OCI-LY7 (cell line): Measurements from ENCODE around the gene SUFU.

Experiments used
- EZH2phosphoT487 ChIP-seq: fragments of 200-600 bp; sonication (generic); IDR thresholded peaks from 2 replicates; pipeline ENCODE4 v1.6.1; 2018; ENCODE audit warnings: low read depth, borderline replicate concordance, mild to moderate bottlenecking, mixed run types, antibody characterized with exemption, low read length, moderate library complexity, mixed read lengths
- TF ChIP-seq, protein P1 (sequence below): fragments of 200-600 bp; sonication (generic); conservative IDR thresholded peaks from 2 replicates; pipeline ENCODE4 v1.5.1; 2014; ENCODE audit warnings: mild to moderate bottlenecking, antibody characterized with exemption, low read length, moderate library complexity, mixed read lengths

DNA sequence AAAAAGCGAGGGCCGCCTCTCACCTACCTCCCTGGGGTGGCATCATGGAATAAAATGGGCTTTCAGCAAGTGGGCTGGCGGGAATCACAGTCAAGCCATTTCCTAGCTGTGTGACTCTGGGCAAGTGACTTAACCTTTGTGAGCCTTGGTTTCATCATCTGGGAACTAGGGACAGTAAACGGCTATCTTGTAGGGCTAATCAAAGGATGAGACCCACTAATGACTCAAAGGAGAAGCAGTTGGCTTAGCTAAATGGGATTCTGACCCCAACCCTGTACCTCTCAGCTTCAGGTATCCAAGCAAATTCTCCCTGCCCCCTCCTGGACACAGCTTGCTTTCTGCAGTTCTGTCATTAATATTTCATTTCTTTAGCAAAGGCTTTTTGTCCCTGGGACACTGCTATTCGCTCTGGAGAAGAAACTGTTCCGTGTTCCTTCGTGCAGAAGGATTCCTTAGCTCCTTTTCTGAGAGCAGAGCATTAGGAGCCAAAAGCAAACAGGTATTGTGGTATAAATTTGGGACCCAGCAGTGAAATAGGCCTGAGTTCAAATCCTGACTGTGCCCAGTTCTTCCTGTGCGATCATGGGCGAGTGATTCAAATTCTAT lies 166.4 kb downstream of the SUFU start:
- TF ChIP-seq, protein P1, sequence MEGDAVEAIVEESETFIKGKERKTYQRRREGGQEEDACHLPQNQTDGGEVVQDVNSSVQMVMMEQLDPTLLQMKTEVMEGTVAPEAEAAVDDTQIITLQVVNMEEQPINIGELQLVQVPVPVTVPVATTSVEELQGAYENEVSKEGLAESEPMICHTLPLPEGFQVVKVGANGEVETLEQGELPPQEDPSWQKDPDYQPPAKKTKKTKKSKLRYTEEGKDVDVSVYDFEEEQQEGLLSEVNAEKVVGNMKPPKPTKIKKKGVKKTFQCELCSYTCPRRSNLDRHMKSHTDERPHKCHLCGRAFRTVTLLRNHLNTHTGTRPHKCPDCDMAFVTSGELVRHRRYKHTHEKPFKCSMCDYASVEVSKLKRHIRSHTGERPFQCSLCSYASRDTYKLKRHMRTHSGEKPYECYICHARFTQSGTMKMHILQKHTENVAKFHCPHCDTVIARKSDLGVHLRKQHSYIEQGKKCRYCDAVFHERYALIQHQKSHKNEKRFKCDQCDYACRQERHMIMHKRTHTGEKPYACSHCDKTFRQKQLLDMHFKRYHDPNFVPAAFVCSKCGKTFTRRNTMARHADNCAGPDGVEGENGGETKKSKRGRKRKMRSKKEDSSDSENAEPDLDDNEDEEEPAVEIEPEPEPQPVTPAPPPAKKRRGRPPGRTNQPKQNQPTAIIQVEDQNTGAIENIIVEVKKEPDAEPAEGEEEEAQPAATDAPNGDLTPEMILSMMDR: peak; percentile 58
- TF ChIP-seq EZH2phosphoT487: no peak
